Mesothelial cell of epicardium (in vitro differentiated cells): ENCODE data around the gene ZNF831. TPM values are rescaled to one million over a fixed set of nuclear protein-coding genes. Genes with fewer than 3 reads are reported as not detected.

ENCODE experiments used
- DNase-seq, 2 experiments: peaks; one replicate each; pipeline ENCODE4 v3.0.0; 2021; ENCODE audit warnings: low spot score in 2 of 2; ENCODE audit not compliant: unreplicated experiment in 2 of 2
- H3K27ac Mint-ChIP-seq: 2 replicates; pipeline ENCODE4 v1.8.0; 2021; ENCODE audit warnings: mixed read lengths
- H3K27me3 Mint-ChIP-seq: 2 replicates; pipeline ENCODE4 v1.8.0; 2021; ENCODE audit warnings: low read depth, mixed read lengths
- H3K36me3 Mint-ChIP-seq: 2 replicates; pipeline ENCODE4 v1.8.0; 2021; ENCODE audit warnings: mixed read lengths
- H3K4me1 Mint-ChIP-seq: 2 replicates; pipeline ENCODE4 v1.8.0; 2021; ENCODE audit warnings: mixed read lengths
- H3K4me3 Mint-ChIP-seq: 2 replicates; pipeline ENCODE4 v1.8.0; 2021; ENCODE audit warnings: mild to moderate bottlenecking, moderate library complexity, mixed read lengths
- H3K9me3 Mint-ChIP-seq: 2 replicates; pipeline ENCODE4 v1.8.0; 2021; ENCODE audit warnings: mixed read lengths
- CTCF ChIP-seq: fragments of 200-600 bp; sonication (generic); IDR thresholded peaks from one replicate; pipeline ENCODE4 v1.5.0; 2021; ENCODE audit warnings: antibody characterized with exemption; ENCODE audit not compliant: unreplicated experiment
- total RNA-seq: library from RNA; stranded (reverse); gene quantifications from 3 replicates; pipeline ENCODE4 v1.2.1, GENCODE V29; 2021

ZNF831 gene
- total RNA-seq, 1 donor from 2014 or later: 0.02 TPM

DNA sequence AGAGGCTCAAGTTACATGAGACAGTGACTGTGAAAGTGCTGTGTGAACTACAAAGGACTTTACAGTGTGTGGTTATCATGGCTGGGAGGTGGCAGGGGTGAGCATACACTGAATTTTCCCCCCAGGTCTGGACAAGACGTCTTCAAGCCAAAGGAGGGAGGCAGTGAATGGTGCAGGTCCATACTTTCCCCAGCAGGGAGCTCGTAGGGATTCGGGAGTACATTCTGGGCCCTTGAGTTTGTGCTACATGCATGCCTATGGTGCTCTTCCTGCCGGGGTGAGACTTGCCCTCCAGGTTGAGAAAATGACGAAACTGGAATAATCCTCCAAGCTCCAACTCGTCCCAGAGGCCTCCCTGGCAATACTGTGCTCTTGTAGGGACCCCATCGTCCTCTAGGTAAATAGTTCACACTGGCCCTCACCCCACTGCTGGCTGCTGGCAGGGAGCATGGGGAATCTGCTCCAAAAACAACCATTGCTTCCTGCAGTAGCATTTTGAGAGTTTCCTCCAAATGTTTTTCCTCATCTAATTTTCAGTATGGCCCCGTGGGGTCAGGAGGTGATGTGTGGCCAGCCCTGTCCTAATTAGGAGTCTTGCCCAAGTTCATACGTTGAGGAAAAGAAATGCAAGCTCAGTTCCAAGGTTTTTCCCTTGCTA is 57.6 kb downstream of the ZNF831 start:
- Mint-ChIP-seq H3K4me3 (peak overlapping the region; percentile 71), H3K9me3 (no peaks in the 10 kb centered on the region), H3K27me3 (peaks cover 37% of the 10 kb centered on the region), H3K4me1 (peaks cover 54% of the 10 kb centered on the region), H3K36me3 (no peaks in the 10 kb centered on the region), H3K27ac (peak overlapping the region; percentile 78)
- no peak for TF ChIP-seq CTCF
- DNase-seq: no peak

- Mint-ChIP-seq H3K9me3 (no peaks in the 10 kb centered on the region), H3K27ac (peak overlapping the region; percentile 78), H3K36me3 (no peaks in the 10 kb centered on the region), H3K4me3 (peak overlapping the region; percentile 71), H3K27me3 (peaks cover 40% of the 10 kb centered on the region), H3K4me1 (peaks cover 52% of the 10 kb centered on the region)
- TF ChIP-seq CTCF: no peak
- no peak for DNase-seq
These were observed 58.2 kb downstream of the ZNF831 start for GRCh38 chr20:59221707-59222252.

GRCh38 chr20:59222253-59223181 is 58.9 kb downstream of the ZNF831 start:
- peak; percentile 91 for TF ChIP-seq CTCF
- H3K36me3 Mint-ChIP-seq: no peaks in the 10 kb centered on the region
- peaks cover 47% of the 10 kb centered on the region for H3K27me3 Mint-ChIP-seq
- H3K4me3 Mint-ChIP-seq: peak overlapping the region; percentile 74
- peak; percentile 78 to 94 for DNase-seq
- peaks cover 52% of the 10 kb centered on the region for H3K4me1 Mint-ChIP-seq
- no peaks in the 10 kb centered on the region for H3K9me3 Mint-ChIP-seq
- peak overlapping the region; percentile 78 for H3K27ac Mint-ChIP-seq

DNA sequence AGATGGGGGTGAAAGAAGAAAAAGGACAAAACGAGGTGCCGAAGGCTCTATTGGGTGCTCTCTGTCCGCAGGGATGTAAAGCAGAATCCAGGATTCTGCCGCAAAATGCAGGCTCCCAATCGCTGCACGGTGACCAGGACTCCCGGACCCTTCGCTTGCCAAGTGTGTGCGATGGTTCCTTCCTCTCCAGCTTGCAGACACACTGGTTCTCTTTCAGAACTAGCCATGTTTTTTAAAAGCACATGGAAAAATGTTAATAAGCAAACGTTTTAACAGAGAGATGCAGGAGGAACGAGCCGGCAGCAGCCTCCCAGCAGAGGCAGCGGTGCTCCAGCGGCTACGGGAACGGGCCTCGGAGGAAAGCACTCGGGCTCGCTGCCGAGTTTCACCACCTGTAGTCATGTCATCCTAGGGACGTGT is 59.6 kb downstream of the ZNF831 start:
- H3K36me3 Mint-ChIP-seq: no peaks in the 10 kb centered on the region
- no peak overlapping the region for H3K27ac Mint-ChIP-seq
- no peaks in the 10 kb centered on the region for H3K9me3 Mint-ChIP-seq
- peaks cover 47% of the 10 kb centered on the region for H3K27me3 Mint-ChIP-seq
- H3K4me1 Mint-ChIP-seq: peaks cover 46% of the 10 kb centered on the region
- DNase-seq: no peak
- H3K4me3 Mint-ChIP-seq: peak overlapping the region; percentile 74
- no peak for TF ChIP-seq CTCF

- H3K27me3 Mint-ChIP-seq: peaks cover 49% of the 10 kb centered on the region
- no peaks in the 10 kb centered on the region for H3K36me3 Mint-ChIP-seq
- peaks cover 46% of the 10 kb centered on the region for H3K4me1 Mint-ChIP-seq
- peak overlapping the region; percentile 74 for H3K4me3 Mint-ChIP-seq
- H3K27ac Mint-ChIP-seq: no peak overlapping the region
- no peak for TF ChIP-seq CTCF
- peaks cover under 1% of the 10 kb centered on the region for H3K9me3 Mint-ChIP-seq
- no peak for DNase-seq
These were observed 60.1 kb downstream of the ZNF831 start for GRCh38 chr20:59223750-59224149.
